ENCODE results near the gene CALN1.

CALN1 gene

GRCh38 chr7:72183835-72184234 is 228.3 kb downstream of the CALN1 start:
- DNase-seq (ENCODE audit: low spot score), result no peak

GRCh38 chr7:72182036-72182435 is 230.1 kb downstream of the CALN1 start:
- no peak for DNase-seq (ENCODE audit: low spot score)

- DNase-seq (ENCODE audit: low spot score), result no peak
Measured at GRCh38 chr7:72176875-72177274, 235.3 kb downstream of the CALN1 start.

GRCh38 chr7:72170475-72170874 is 241.7 kb downstream of the CALN1 start:
- no peak for DNase-seq (ENCODE audit: low spot score)

GRCh38 chr7:72163271-72163670 is 248.9 kb downstream of the CALN1 start:
- DNase-seq (ENCODE audit: low spot score), result no peak

- DNase-seq (ENCODE audit: low spot score), result no peak
Measured at GRCh38 chr7:72161534-72161933, 250.6 kb downstream of the CALN1 start.

GRCh38 chr7:72159911-72160310 is 252.2 kb downstream of the CALN1 start:
- DNase-seq (ENCODE audit: low spot score), result no peak

GRCh38 chr7:72156671-72157070 is 255.5 kb downstream of the CALN1 start:
- no peak for DNase-seq (ENCODE audit: low spot score)

- no peak for DNase-seq (ENCODE audit: low spot score)
Measured at GRCh38 chr7:72153132-72153512, 259.0 kb downstream of the CALN1 start.

- DNase-seq (ENCODE audit: low spot score), result no peak
Measured at GRCh38 chr7:72152161-72153131, 259.7 kb downstream of the CALN1 start.

GRCh38 chr7:72140566-72140965 is 271.6 kb downstream of the CALN1 start:
- no peak for DNase-seq (ENCODE audit: low spot score)

- DNase-seq (ENCODE audit: low spot score), result no peak
Measured at GRCh38 chr7:72127136-72127535, 285.0 kb downstream of the CALN1 start.

- DNase-seq (ENCODE audit: low spot score), result no peak
Measured at GRCh38 chr7:72123913-72124312, 288.2 kb downstream of the CALN1 start.

- no peak for DNase-seq (ENCODE audit: low spot score)
Measured at GRCh38 chr7:72118366-72118765, 293.8 kb downstream of the CALN1 start.

GRCh38 chr7:72114129-72114528 is 298.0 kb downstream of the CALN1 start:
- no peak for DNase-seq (ENCODE audit: low spot score)

GRCh38 chr7:72112992-72113391 is 299.1 kb downstream of the CALN1 start:
- no peak for DNase-seq (ENCODE audit: low spot score)

GRCh38 chr7:72112530-72112929 is 299.6 kb downstream of the CALN1 start:
- no peak for DNase-seq (ENCODE audit: low spot score)

- no peak for DNase-seq (ENCODE audit: low spot score)
Measured at GRCh38 chr7:72111086-72111485, 301.1 kb downstream of the CALN1 start.

GRCh38 chr7:72109566-72109965 is 302.6 kb downstream of the CALN1 start:
- DNase-seq (ENCODE audit: low spot score), result no peak

- DNase-seq (ENCODE audit: low spot score), result no peak
Measured at GRCh38 chr7:72106405-72106804, 305.7 kb downstream of the CALN1 start.

GRCh38 chr7:72101444-72101843 is 310.7 kb downstream of the CALN1 start:
- DNase-seq (ENCODE audit: low spot score), result no peak

GRCh38 chr7:72099784-72100183 is 312.4 kb downstream of the CALN1 start:
- no peak for DNase-seq (ENCODE audit: low spot score)

GRCh38 chr7:72098807-72099580 is 313.1 kb downstream of the CALN1 start:
- DNase-seq (ENCODE audit: low spot score), result no peak

All from AG08396 (cell line).